ENCODE results near the gene TOX3. TPM values are rescaled to one million over a fixed set of nuclear protein-coding genes. Genes with fewer than 3 reads are reported as not detected.

Gene TOX3
- not detected in 2 replicates for total RNA-seq (2014; rRNA removed; shearing (Covaris generic); ENCODE audit: low replicate concordance)

DNA sequence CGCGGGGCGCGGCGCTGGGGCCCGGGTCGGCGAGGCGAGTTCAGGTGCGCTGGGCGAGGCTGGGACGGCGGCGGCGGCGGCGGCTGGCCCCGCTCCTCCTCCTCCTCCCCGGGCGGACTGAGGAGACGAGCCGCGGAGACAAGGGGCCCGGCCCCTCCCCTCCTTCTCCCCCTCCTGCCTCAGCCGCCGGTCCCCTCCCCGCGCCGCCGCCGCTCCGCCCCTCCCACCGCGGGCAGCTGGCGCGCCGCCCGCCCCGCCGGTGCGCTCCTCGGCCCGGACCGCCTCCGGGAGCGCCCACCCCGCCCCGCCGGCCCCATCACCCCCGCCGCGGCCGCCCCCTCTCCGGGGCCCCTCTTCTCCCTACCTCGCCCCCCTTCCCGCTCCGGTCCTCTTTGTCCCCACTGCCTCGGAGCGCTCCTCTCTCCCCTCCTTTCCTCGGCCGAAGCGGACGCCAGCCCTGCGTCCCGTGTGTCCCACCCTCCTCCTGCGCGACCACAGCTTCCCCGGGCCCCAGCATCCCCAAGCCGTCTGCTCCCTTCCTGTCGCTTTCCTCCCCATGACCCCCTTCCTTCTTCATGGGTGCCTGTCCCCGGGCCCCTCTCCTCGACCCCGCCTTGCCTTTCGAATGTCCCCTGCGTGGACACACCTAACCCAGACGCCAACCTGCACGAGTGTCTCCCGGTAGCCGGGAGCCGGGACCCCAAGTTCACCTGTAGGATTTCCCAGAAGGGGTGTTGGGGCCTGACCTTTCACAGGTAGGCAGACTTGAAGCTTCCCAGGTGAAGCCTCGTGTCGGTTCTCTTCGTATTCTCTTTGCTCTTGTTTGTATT lies at the start of gene TOX3:
TSS of gene TOX3 (minus strand) at position 140 of the 830 bp plus-strand sequence. CDS start 420 bp downstream, outside the sequence.
- H3K9me3 ChIP-seq (ENCODE audit: low read length) = no peaks in the 10 kb centered on the region
- no peaks in the 10 kb centered on the region for H3K4me1 ChIP-seq (ENCODE audit: low read length)
- no peak within 1 kb of the TSS for H3K27ac ChIP-seq (ENCODE audit: low read length)
- H3K9ac ChIP-seq (ENCODE audit: low read length) = no peak within 1 kb of the TSS
- H4K20me1 ChIP-seq (ENCODE audit: insufficient read depth, low read depth, low read length) = no peaks in the 10 kb centered on the region
- H3K9me2 ChIP-seq (replicated peaks; ENCODE audit: insufficient read depth, low read length) = no peaks in the 10 kb centered on the region; the same call in 1 of the 2 replicates
- H2AFZ ChIP-seq (ENCODE audit: low read length) = no peak within 1 kb of the TSS
- H3K4me2 ChIP-seq (ENCODE audit: low read depth, low read length, poor library complexity, severe bottlenecking) = no peak within 1 kb of the TSS
- H3K4me3 ChIP-seq (ENCODE audit: low read length) = no peak within 1 kb of the TSS
- H3K79me2 ChIP-seq (ENCODE audit: low read length) = no peaks in the 10 kb centered on the region
- no peak for DNase-seq
- H3K27me3 ChIP-seq (ENCODE audit: low read length) = no peaks in the 10 kb centered on the region
- no peaks in the 10 kb centered on the region for H3K36me3 ChIP-seq (ENCODE audit: insufficient read depth, low read length)

DNA sequence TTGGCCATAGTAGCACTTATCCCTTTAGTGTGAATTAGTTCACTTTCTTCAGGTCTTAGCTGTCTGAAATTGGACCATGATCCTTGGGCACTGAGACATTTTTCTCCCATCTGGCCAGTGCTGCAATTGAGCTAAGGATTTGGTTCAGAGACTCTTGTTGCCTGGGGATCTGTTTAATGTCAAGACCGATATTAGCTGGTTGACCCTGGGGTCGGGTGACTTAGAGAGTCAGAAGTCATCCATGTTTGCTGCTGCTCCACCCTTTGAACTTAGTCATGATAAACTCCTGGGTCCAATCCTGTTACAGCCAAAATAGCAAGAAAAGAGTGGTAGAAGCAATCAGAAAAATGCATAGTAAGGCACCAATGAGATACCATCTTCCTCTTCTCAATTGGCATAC lies 45.8 kb upstream of the TOX3 start:
- Histone ChIP-seq H3K79me2 (ENCODE audit: low read length) (no peaks in the 10 kb centered on the region), H3K27ac (ENCODE audit: low read length) (no peak overlapping the region), H3K9me3 (ENCODE audit: low read length) (no peaks in the 10 kb centered on the region), H4K20me1 (ENCODE audit: insufficient read depth, low read depth, low read length) (no peaks in the 10 kb centered on the region), H3K27me3 (ENCODE audit: low read length) (no peaks in the 10 kb centered on the region), H3K4me3 (ENCODE audit: low read length) (no peak overlapping the region), H2AFZ (ENCODE audit: low read length) (no peak overlapping the region), H3K9me2 (replicated peaks; ENCODE audit: insufficient read depth, low read length) (no peaks in the 10 kb centered on the region), H3K4me2 (ENCODE audit: low read depth, low read length, poor library complexity, severe bottlenecking) (no peak overlapping the region), H3K4me1 (ENCODE audit: low read length) (no peaks in the 10 kb centered on the region), H3K9ac (ENCODE audit: low read length) (no peak overlapping the region), H3K36me3 (ENCODE audit: insufficient read depth, low read length) (no peaks in the 10 kb centered on the region)
- DNase-seq = no peak

DNA sequence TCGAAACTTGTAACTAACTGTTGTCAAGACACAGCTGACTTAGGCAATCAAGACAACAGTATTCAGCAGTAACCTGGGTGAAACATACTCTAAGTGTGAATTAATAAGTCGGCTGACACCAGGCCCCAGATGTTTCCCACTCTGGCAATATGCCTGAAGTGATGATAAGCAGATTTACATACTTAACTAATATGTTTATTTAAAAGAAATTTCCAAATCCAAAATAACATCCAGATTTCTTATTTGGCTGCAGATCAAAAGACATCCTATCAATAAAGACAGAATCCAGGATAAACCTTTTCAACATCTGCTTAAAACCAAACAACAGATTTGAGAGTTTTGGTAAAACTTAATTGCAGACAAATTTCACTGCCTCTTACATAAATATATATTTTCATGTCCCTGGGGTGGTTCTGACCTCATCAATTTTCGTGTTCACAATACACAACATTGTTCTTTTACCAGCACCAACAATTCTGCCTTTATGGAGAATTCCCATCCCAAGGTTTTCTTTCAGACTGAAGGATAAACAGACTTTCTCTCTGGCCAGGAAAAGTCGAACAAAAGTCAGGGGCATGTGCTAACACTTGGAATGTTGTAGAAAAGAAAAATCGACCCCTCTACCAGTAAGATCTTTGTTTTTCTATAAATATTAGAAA lies 45.1 kb upstream of the TOX3 start:
- H3K9me3 ChIP-seq (ENCODE audit: low read length) = no peaks in the 10 kb centered on the region
- no peaks in the 10 kb centered on the region for H3K79me2 ChIP-seq (ENCODE audit: low read length)
- H3K27ac ChIP-seq (ENCODE audit: low read length) = no peak overlapping the region
- no peak overlapping the region for H3K9ac ChIP-seq (ENCODE audit: low read length)
- H3K27me3 ChIP-seq (ENCODE audit: low read length) = no peaks in the 10 kb centered on the region
- H3K9me2 ChIP-seq (replicated peaks; ENCODE audit: insufficient read depth, low read length) = no peaks in the 10 kb centered on the region
- H3K4me2 ChIP-seq (ENCODE audit: low read depth, low read length, poor library complexity, severe bottlenecking) = no peak overlapping the region
- H3K36me3 ChIP-seq (ENCODE audit: insufficient read depth, low read length) = no peaks in the 10 kb centered on the region
- H3K4me3 ChIP-seq (ENCODE audit: low read length) = no peak overlapping the region
- DNase-seq = no peak
- no peaks in the 10 kb centered on the region for H3K4me1 ChIP-seq (ENCODE audit: low read length)
- H4K20me1 ChIP-seq (ENCODE audit: insufficient read depth, low read depth, low read length) = no peaks in the 10 kb centered on the region
- H2AFZ ChIP-seq (ENCODE audit: low read length) = no peak overlapping the region

- Histone ChIP-seq H3K27me3 (ENCODE audit: low read length) (no peaks in the 10 kb centered on the region), H3K9me3 (ENCODE audit: low read length) (no peaks in the 10 kb centered on the region), H3K9ac (ENCODE audit: low read length) (no peak overlapping the region), H3K36me3 (ENCODE audit: insufficient read depth, low read length) (no peaks in the 10 kb centered on the region), H3K4me1 (ENCODE audit: low read length) (no peaks in the 10 kb centered on the region), H3K27ac (ENCODE audit: low read length) (no peak overlapping the region), H4K20me1 (ENCODE audit: insufficient read depth, low read depth, low read length) (no peaks in the 10 kb centered on the region), H3K9me2 (replicated peaks; ENCODE audit: insufficient read depth, low read length) (no peaks in the 10 kb centered on the region), H3K4me2 (ENCODE audit: low read depth, low read length, poor library complexity, severe bottlenecking) (no peak overlapping the region), H2AFZ (ENCODE audit: low read length) (no peak overlapping the region), H3K4me3 (ENCODE audit: low read length) (no peak overlapping the region), H3K79me2 (ENCODE audit: low read length) (no peaks in the 10 kb centered on the region)
- DNase-seq = no peak
Measured at GRCh38 chr16:52591471-52591870, 44.5 kb upstream of the TOX3 start.

DNA sequence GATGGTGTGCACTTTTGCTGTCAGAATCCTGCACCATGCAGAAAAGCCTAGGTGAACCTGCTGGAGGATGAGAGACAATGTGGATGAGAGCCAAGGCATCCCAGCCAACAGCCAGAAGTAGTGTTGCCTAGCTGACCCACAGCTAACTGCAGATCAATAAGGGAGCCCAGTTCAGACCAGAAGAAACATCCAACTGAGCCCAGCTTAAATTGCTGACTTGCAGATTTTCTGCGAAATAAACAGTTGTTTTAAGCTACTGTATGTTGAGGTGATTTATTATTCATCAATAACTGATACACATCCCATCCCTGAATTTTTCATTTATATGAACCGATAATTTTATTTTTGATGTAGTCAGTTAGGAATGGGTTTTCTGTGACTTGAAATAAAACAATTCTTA lies 39.2 kb upstream of the TOX3 start:
- H3K27me3 ChIP-seq (ENCODE audit: low read length) = no peaks in the 10 kb centered on the region
- no peaks in the 10 kb centered on the region for H3K79me2 ChIP-seq (ENCODE audit: low read length)
- H3K4me3 ChIP-seq (ENCODE audit: low read length) = no peak overlapping the region
- no peaks in the 10 kb centered on the region for H3K36me3 ChIP-seq (ENCODE audit: insufficient read depth, low read length)
- no peak for DNase-seq
- H3K9ac ChIP-seq (ENCODE audit: low read length) = no peak overlapping the region
- no peak overlapping the region for H3K4me2 ChIP-seq (ENCODE audit: low read depth, low read length, poor library complexity, severe bottlenecking)
- H4K20me1 ChIP-seq (ENCODE audit: insufficient read depth, low read depth, low read length) = no peaks in the 10 kb centered on the region
- H3K27ac ChIP-seq (ENCODE audit: low read length) = no peak overlapping the region
- H3K9me3 ChIP-seq (ENCODE audit: low read length) = no peaks in the 10 kb centered on the region
- H2AFZ ChIP-seq (ENCODE audit: low read length) = no peak overlapping the region
- H3K4me1 ChIP-seq (ENCODE audit: low read length) = no peaks in the 10 kb centered on the region
- no peaks in the 10 kb centered on the region for H3K9me2 ChIP-seq (replicated peaks; ENCODE audit: insufficient read depth, low read length)

DNA sequence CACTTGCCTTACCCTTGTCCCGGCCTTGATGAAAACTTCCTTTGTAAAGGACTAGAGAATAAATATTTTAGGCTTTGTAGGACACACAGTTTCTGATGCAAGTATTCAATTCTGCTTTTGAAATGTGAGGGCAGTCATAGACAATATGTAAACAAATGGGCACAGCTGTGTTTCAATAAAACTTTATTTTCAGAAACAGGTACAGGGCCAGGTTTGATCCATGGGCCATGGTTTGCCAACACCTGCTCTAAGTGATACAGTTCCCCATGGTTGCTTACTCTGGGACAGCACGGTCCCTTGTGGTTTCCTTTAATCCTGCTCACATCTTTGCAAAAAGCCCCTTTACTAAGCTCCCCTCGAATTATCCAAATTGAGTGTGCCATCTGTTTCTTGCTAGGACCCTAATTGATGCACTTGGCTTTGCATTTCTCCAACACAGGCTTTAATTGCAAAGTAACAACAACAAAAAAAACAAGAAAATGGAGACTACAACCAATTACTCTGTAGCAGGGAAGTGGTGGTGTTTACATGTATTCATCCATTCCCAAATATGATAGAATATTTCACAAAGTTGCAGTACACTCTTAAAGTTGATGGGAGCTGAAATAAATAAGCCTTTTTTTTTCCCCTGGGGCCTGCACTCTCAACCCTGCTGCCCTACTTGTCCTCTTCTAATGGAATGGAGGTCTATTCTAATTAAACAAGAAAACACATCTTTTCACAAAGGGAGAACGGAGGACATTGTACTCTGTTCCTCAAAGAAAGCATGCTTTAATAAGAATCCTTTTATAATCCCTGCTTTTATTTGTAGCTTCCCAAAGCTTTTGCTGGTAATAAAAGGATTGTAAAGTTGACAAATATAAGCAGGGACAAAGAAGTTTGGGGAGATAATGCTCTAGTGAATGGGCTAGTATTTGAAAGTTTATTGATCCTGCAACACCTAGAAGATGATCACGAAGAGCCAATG lies 37.7 kb upstream of the TOX3 start:
- H4K20me1 ChIP-seq (ENCODE audit: insufficient read depth, low read depth, low read length) = no peaks in the 10 kb centered on the region
- no peak overlapping the region for H2AFZ ChIP-seq (ENCODE audit: low read length)
- no peak overlapping the region for H3K27ac ChIP-seq (ENCODE audit: low read length)
- H3K4me2 ChIP-seq (ENCODE audit: low read depth, low read length, poor library complexity, severe bottlenecking) = no peak overlapping the region
- H3K36me3 ChIP-seq (ENCODE audit: insufficient read depth, low read length) = no peaks in the 10 kb centered on the region
- no peaks in the 10 kb centered on the region for H3K79me2 ChIP-seq (ENCODE audit: low read length)
- H3K9ac ChIP-seq (ENCODE audit: low read length) = no peak overlapping the region
- DNase-seq = no peak
- no peak overlapping the region for H3K4me3 ChIP-seq (ENCODE audit: low read length)
- no peaks in the 10 kb centered on the region for H3K4me1 ChIP-seq (ENCODE audit: low read length)
- no peaks in the 10 kb centered on the region for H3K9me2 ChIP-seq (replicated peaks; ENCODE audit: insufficient read depth, low read length)
- no peaks in the 10 kb centered on the region for H3K27me3 ChIP-seq (ENCODE audit: low read length)
- H3K9me3 ChIP-seq (ENCODE audit: low read length) = no peaks in the 10 kb centered on the region

DNA sequence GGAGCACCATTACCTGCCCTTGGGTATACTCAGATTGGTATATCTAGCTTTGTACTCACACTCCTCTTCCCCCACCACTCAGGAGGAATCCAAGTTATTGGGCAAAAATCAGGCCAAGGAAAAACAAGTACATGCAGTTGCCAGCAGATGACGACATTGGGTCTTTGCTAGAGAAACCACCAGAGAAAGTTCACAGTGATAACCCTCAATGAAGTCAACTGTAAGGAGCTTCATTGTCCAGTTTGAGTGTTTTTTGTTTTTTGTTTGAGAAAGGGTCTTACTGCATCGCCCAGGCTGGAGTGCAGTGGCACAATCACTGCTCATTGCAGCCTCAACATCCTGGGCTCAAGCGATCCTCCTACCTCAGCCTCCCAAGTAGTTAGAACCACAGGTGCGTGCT lies 34.6 kb upstream of the TOX3 start:
- no peak overlapping the region for H2AFZ ChIP-seq (ENCODE audit: low read length)
- no peak overlapping the region for H3K27ac ChIP-seq (ENCODE audit: low read length)
- no peak overlapping the region for H3K4me2 ChIP-seq (ENCODE audit: low read depth, low read length, poor library complexity, severe bottlenecking)
- peak; percentile 45 for DNase-seq
- no peaks in the 10 kb centered on the region for H3K9me2 ChIP-seq (replicated peaks; ENCODE audit: insufficient read depth, low read length)
- no peak overlapping the region for H3K9ac ChIP-seq (ENCODE audit: low read length)
- H3K9me3 ChIP-seq (ENCODE audit: low read length) = no peaks in the 10 kb centered on the region
- no peaks in the 10 kb centered on the region for H3K36me3 ChIP-seq (ENCODE audit: insufficient read depth, low read length)
- H3K79me2 ChIP-seq (ENCODE audit: low read length) = no peaks in the 10 kb centered on the region
- no peaks in the 10 kb centered on the region for H4K20me1 ChIP-seq (ENCODE audit: insufficient read depth, low read depth, low read length)
- no peaks in the 10 kb centered on the region for H3K4me1 ChIP-seq (ENCODE audit: low read length)
- H3K4me3 ChIP-seq (ENCODE audit: low read length) = no peak overlapping the region
- no peaks in the 10 kb centered on the region for H3K27me3 ChIP-seq (ENCODE audit: low read length)

DNA sequence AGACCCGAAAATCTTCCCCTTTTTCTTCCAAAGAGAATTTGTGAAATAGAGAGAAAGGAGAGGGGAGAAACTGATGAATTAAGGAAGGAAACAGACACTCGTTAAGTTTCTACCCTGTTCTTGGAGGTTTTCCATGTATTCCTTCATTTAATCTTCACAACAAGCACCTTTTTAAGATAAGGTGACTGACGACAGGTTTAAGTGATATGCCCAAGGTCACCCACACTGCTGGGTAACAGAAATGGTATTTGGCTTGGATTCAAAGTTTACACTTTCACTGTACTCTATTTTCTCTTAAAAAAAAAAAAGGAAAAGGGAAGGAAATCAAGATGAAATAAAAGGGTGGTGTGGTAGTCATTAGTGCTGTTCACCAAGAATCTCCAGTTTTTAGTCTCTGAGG lies 33.5 kb upstream of the TOX3 start:
- no peaks in the 10 kb centered on the region for H3K9me2 ChIP-seq (replicated peaks; ENCODE audit: insufficient read depth, low read length)
- H3K9ac ChIP-seq (ENCODE audit: low read length) = no peak overlapping the region
- no peaks in the 10 kb centered on the region for H4K20me1 ChIP-seq (ENCODE audit: insufficient read depth, low read depth, low read length)
- H3K9me3 ChIP-seq (ENCODE audit: low read length) = no peaks in the 10 kb centered on the region
- H3K4me2 ChIP-seq (ENCODE audit: low read depth, low read length, poor library complexity, severe bottlenecking) = no peak overlapping the region
- no peaks in the 10 kb centered on the region for H3K4me1 ChIP-seq (ENCODE audit: low read length)
- H3K4me3 ChIP-seq (ENCODE audit: low read length) = no peak overlapping the region
- DNase-seq = no peak
- H3K27ac ChIP-seq (ENCODE audit: low read length) = no peak overlapping the region
- no peaks in the 10 kb centered on the region for H3K79me2 ChIP-seq (ENCODE audit: low read length)
- no peaks in the 10 kb centered on the region for H3K36me3 ChIP-seq (ENCODE audit: insufficient read depth, low read length)
- H3K27me3 ChIP-seq (ENCODE audit: low read length) = no peaks in the 10 kb centered on the region
- H2AFZ ChIP-seq (ENCODE audit: low read length) = no peak overlapping the region

All from Karpas-422 (cell line).